Omental fat pad (tissue), 4 donors: ENCODE results near the gene ABCG1. TPM values are rescaled to one million over a fixed set of nuclear protein-coding genes. Genes with fewer than 3 reads are reported as not detected.

Experiments used
- ATAC-seq: fragments of 150-250 bp; one replicate; pipeline ENCODE4 v1.9.1; 2016; ENCODE audit warnings: mild to moderate bottlenecking, moderate library complexity; ENCODE audit not compliant: low FRiP score
- DNase-seq: peaks from one replicate; pipeline ENCODE4 v3.0.0-alpha.2; 2019; ENCODE audit warnings: low spot score
- total RNA-seq, 4 donors: library from RNA; depleted of rRNA; stranded (reverse); fragments of >200 nt; gene quantifications; one replicate each; pipeline ENCODE4 v1.1.0, GENCODE V29; 2016
- TF ChIP-seq, protein P1 (sequence below), 3 donors: fragments of 450-650 bp; IDR thresholded peaks; one replicate each; pipeline ENCODE4 v1.5.1; 2016 to 2017; ENCODE audit warnings: antibody characterized with exemption in 3 of 3, mild to moderate bottlenecking in 3 of 3, moderate library complexity in 2 of 3

ABCG1 gene
- total RNA-seq, 4 donors from 2014 or later, result 9.8 to 45.1 (median 30.2) TPM

DNA sequence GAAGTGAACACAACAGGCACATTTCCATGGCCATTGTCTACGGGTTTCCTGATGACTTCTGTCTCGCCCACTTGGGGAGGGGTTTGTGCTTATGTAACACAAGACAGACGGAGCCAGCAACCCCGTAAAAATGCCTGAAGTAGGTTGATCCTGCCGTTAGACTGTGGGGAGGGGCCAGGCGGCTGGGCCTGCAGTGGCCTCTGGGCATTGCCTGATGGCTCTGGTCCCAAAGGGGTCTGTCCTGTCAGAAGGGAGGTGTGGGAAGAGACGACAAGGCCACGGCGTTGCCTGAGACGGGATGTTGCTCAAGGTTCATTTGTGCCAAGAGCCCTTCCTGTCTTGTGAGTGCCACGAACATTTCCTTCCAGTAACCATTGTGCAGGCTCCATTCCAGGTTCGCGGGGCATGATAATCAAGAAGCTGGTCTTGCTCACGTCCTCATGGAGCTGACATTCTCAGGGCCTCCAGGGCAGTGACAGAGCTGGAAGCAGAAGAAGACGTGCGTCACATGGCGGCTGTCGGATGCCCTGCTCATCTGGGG, 44.7 kb downstream of the ABCG1 start:
- ATAC-seq, result peak; percentile 24
- no peak for DNase-seq
- TF ChIP-seq, protein P1, sequence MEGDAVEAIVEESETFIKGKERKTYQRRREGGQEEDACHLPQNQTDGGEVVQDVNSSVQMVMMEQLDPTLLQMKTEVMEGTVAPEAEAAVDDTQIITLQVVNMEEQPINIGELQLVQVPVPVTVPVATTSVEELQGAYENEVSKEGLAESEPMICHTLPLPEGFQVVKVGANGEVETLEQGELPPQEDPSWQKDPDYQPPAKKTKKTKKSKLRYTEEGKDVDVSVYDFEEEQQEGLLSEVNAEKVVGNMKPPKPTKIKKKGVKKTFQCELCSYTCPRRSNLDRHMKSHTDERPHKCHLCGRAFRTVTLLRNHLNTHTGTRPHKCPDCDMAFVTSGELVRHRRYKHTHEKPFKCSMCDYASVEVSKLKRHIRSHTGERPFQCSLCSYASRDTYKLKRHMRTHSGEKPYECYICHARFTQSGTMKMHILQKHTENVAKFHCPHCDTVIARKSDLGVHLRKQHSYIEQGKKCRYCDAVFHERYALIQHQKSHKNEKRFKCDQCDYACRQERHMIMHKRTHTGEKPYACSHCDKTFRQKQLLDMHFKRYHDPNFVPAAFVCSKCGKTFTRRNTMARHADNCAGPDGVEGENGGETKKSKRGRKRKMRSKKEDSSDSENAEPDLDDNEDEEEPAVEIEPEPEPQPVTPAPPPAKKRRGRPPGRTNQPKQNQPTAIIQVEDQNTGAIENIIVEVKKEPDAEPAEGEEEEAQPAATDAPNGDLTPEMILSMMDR (IDR thresholded peaks at IDR 0.05), result no peak

DNA sequence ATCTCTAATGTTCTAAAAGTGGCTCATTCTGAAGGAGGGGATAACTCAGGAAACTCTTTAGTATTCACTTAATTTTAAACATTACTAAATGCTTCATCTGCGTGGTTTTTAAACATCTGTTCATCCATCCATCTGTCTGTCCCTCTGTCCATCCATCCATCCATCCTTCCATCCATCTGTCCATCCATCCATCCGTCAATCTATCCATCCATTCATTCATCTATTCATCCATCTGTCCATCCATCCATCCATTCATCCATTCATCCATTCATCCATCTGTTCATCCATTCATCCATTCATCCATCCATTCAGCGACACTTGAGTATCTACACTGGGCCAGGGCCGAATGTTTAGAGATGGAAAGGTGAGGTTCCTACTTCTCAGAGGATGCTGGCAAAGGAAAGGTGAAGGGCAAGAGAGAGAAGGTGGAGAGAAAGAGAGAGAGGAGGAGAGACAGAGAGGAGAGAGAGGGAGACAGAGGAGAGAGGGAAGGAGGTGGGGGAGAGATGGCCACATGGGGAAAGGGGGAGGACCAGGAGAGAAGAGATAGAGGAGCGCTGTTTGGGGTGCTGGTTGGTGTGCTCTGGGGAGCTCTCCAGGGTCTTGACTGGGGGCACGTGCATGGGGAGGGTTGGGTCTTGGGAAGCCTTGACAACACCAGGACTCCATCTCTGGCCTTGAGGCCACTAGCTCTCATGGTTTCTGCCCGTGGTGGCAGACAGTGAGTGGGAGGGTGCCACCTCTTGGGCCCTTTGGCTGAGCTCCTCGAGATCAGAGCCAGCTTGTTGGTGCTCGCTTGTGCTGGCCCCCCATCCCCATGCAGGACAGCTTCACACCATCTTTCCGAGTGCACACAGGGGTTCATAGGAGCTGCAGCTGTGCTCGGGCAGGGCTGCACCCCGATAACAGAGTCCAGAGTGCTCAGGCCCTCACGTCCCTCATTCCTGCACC, 45.6 kb downstream of the ABCG1 start:
- TF ChIP-seq, protein P1 (IDR thresholded peaks at IDR 0.05), result no peak
- no peak for ATAC-seq
- DNase-seq, result no peak

DNA sequence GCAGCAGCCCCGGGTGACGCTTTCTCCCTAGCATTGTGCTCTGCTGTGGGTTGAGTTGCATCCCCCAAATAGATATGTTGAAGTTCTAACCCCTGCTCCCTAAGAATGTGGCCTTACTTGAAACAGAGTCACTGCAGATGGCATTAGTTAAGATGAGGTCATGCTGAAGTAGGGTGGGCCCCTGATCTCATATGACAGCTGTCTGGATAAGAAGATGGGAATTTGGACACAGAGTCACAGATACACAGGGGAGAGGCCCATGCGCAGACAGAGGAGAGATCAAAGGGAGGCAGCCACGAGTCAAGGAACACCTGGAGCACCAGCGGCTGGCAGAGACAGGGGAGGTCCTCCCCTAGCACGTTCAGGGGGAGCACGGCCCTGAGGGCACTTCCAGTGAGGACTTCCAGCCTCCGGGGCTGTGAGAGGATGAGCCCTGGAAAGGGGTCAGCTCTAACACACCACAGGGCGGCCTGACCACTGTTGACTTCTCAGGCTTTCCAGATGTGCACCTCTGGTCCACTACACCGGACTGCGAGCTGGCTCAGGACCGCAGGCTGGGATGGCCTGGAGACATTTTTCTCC, 46.4 kb downstream of the ABCG1 start:
- DNase-seq (no peak), ATAC-seq (no peak)
- TF ChIP-seq, protein P1 (IDR thresholded peaks at IDR 0.05), result no peak

DNA sequence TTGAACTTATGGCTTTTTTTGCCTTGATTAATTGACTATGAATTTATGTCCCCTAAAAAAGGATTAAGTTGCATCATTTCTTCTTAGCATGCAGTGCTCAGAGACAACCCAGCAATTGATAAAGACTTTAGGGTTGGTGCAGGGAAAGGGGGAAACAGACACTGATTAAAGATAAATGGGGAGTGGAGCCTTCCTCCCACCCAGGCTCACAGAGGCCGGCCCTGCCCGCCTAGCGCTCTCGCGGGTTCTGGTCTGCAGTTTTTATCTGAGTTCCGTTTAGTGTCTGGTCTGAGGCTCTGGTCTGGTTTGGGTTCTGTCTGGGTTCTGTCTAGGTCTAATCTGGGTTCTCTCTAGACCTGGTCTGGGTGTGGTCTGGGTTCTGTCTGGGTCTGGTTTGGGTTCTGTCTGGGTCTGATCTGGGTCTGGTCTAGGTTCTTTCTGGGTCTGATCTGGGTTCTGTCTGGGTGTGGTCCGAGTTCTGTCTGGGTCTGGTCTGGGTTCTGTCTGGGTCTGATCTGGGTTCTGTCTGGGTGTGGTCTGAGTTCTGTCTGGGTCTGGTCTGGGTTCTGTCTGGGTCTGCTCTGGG, 48.1 kb downstream of the ABCG1 start:
- TF ChIP-seq, protein P1 (IDR thresholded peaks at IDR 0.05), result no peak
- ATAC-seq (no peak), DNase-seq (no peak)

DNA sequence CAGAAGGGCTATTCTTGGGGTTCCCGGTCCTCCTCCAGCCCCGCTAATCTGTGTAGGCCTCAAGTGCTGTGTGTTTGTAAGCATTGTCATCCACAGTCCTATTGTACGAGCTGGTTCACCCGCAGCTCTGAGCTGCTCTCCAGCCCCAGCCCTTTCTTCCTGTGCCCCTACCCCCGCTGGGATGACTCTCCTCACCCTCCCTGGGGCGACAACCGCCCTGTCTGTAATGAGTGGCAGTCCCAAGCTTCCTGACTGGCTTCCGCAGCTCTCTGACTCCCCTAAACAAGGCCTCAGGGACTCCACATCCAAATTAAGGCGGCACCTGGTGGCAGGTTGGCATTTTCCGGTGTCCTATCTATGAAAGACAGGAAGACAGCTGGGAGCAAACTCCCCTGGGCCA, 50.4 kb downstream of the ABCG1 start:
- DNase-seq (no peak), ATAC-seq (no peak)
- TF ChIP-seq, protein P1 (IDR thresholded peaks at IDR 0.05), result no peak

DNA sequence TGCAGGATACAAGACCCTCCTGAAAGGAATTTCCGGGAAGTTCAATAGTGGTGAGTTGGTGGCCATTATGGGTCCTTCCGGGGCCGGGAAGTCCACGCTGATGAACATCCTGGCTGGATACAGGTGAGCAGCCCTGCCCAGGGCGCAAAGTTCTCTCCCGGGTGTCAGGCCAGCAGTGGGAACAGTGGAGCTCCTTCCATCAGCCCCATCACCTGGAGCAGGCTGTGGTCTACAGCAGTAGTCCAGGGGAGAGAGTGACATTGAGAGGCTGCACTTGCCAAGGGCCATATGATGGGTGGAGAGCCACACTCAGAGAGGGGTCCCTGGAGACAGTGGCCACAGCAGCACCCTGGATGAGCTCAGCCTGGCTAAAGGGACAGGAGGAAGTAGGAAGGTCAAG, 52.1 kb downstream of the ABCG1 start:
- TF ChIP-seq, protein P1 (IDR thresholded peaks at IDR 0.05), result no peak
- ATAC-seq, result no peak
- no peak for DNase-seq
